ENCODE results near the gene FASTK. TPM values are rescaled to one million over a fixed set of nuclear protein-coding genes. Genes with fewer than 3 reads are reported as not detected.

The FASTK gene
- total and polyA plus RNA-seq, 7 donors = 87.1 to 194 (median 126) TPM

GRCh38 chr7:151061213-151062110 lies 19.1 kb downstream of the FASTK start:
- Histone ChIP-seq H3K27ac (no peak overlapping the region), H3K4me1 (peaks cover 34% of the 10 kb centered on the region), H3K27me3 (ENCODE audit: insufficient read depth in 3 of 3, low read length in 2 of 3) (no peaks in the 10 kb centered on the region), H3K4me3 (peak overlapping the region; percentile 85), H3K9me3 (no peaks in the 10 kb centered on the region), H3K36me3 (ENCODE audit: insufficient read depth in 1 of 2, low read depth in 1 of 2) (peaks cover 5 to 26% of the 10 kb centered on the region in 2 donors)
- ATAC-seq (no peak), DNase-seq (no peak)
- WGBS, 3 donors = 69 to 71% (median 70%) methylated on average over 33 of the region's 33 CpGs
- intact Hi-C loops (cut with DNase I) = no loop called here
- TF ChIP-seq CTCF (IDR thresholded peaks at IDR 0.05) = no peak

- 17 to 25% (median 18%) methylated on average over 21 of the region's 21 CpGs for WGBS, 3 donors
- no peak for ATAC-seq
- H3K9me3 ChIP-seq = no peaks in the 10 kb centered on the region
- H3K36me3 ChIP-seq (ENCODE audit: insufficient read depth in 1 of 2, low read depth in 1 of 2) = peaks cover 5 to 17% of the 10 kb centered on the region in 2 donors
- peak overlapping the region; percentile 99 for H3K27ac ChIP-seq
- H3K4me1 ChIP-seq = peaks cover 34% of the 10 kb centered on the region
- no peaks in the 10 kb centered on the region for H3K27me3 ChIP-seq (ENCODE audit: insufficient read depth in 3 of 3, low read length in 2 of 3)
- DNase-seq = no peak
- intact Hi-C loops (cut with DNase I) = no loop called here
- H3K4me3 ChIP-seq = peak overlapping the region; percentile 85
- TF ChIP-seq CTCF (IDR thresholded peaks at IDR 0.05) = no peak
These were observed 20.0 kb downstream of the FASTK start for GRCh38 chr7:151060416-151061212.

- peak overlapping the region; percentile 99 for H3K27ac ChIP-seq
- H3K4me3 ChIP-seq = peak overlapping the region; percentile 85
- 2 to 4% (median 3%) methylated on average over 15 to 17 of the region's 17 CpGs for WGBS, 3 donors
- peaks cover 34% of the 10 kb centered on the region for H3K4me1 ChIP-seq
- intact Hi-C loops (cut with DNase I) = no loop called here
- TF ChIP-seq CTCF (IDR thresholded peaks at IDR 0.05) = no peak
- no peak for DNase-seq
- no peaks in the 10 kb centered on the region for H3K9me3 ChIP-seq
- peaks cover 5 to 12% of the 10 kb centered on the region in 2 donors for H3K36me3 ChIP-seq (ENCODE audit: insufficient read depth in 1 of 2, low read depth in 1 of 2)
- no peaks in the 10 kb centered on the region for H3K27me3 ChIP-seq (ENCODE audit: insufficient read depth in 3 of 3, low read length in 2 of 3)
- no peak for ATAC-seq
These were observed 20.5 kb downstream of the FASTK start for GRCh38 chr7:151060113-151060415.

- ATAC-seq (peak; percentile 59 to 75 (median 66)), DNase-seq (peak; percentile 88 to 90)
- peak; percentile 46 for TF ChIP-seq CTCF (IDR thresholded peaks at IDR 0.05)
- Histone ChIP-seq H3K4me3 (peak within 1 kb of the TSS; percentile 85), H3K4me1 (peaks cover 34% of the 10 kb centered on the region), H3K9me3 (no peaks in the 10 kb centered on the region), H3K36me3 (ENCODE audit: insufficient read depth in 1 of 2, low read depth in 1 of 2) (peaks cover 1 to 7% of the 10 kb centered on the region in 2 donors), H3K27ac (peak within 1 kb of the TSS; percentile 99), H3K27me3 (ENCODE audit: insufficient read depth in 3 of 3, low read length in 2 of 3) (no peaks in the 10 kb centered on the region)
- intact Hi-C loops (cut with DNase I) = loop anchor here in 1 of 2 donors (1.0 kb wide), 1 partner anchor 23 kb away; no protein-coding TSS in a partner anchor
- whole genome bisulfite sequencing, 3 donors = 1 to 2% (median 2%) methylated on average over 26 to 75 of the region's 75 CpGs
These were observed 21.1 kb downstream of the FASTK start, which contains the start of gene SLC4A2 for GRCh38 chr7:151059367-151060112. SLC4A2 (plus strand) TSS chr7:151059589; CDS start chr7:151061988, 2,399 bp downstream.

Measured in psoas muscle (tissue), 8 donors.